ENCODE data around the gene FOXO1.

DNA sequence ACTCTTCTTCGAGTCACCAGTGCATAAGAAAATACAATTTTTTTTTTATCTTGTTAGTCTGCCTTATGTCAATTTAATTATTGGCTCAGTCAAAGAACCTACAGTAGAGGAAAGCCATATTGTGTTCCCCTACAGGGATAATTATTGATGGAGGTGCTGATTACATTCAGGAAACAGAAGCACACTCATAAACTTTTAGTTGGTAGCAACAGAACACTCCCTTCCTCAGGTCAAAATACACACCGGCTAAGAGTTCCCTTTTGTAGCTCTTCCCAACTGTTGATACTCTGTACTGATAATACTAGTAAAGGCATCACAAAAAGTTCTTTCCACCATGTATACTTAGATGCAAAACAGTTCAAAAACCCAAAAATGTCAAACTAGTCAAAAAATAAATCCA lies 18.4 kb downstream of the FOXO1 start:
- TF ChIP-seq CTCF (IDR thresholded peaks at IDR 0.05) (no peak), EP300 (IDR thresholded peaks at IDR 0.05) (no peak), POLR2A (IDR thresholded peaks at IDR 0.05) (no peak)

Measured in sigmoid colon (tissue), 4 donors.